ENCODE data around the gene POTEH. TPM values are rescaled to one million over a fixed set of nuclear protein-coding genes. Genes with fewer than 3 reads are reported as not detected.
"Not testable (repeated sequence)": the region's sequence is repeated elsewhere in the genome, so short reads cannot be mapped to it uniquely, and the experiment has no call there.

POTEH gene
- total and polyA plus RNA-seq, 5 donors, result not detected

DNA sequence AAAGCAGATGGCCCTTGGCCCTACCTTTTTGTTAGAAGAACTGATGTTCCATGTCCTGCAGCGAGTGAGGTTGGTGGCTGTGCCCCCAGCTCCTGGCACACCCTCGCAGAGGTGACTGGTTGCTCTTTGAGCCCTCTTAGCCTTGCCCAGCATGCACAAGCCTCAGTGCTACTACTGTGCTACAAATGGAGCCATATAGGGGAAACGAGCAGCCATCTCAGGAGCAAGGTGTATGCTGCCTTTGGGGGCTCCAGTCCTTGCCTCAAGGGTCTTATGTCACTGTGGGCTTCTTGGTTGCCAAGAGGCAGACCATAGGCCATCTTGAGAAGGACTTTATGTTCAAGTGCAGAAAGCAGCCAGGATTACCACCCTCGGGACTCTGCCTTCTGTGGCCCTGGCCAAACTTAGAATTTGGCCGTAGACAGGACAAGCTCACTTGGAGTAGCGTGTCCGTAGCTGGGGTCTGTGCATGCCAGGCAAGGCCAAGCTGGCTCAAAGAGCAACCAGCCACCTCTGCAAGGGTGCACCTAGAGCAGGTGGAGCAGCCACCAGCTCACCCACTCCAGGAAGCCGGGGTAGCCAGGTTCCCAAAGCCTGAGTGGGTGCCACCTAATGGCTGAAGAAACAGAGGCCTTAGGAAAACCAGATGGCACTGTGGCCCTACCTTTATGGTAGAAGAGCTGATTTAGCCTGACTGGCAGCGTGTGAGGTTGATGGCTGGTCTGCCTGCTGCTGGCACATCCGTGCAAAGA is 48.5 kb downstream of the POTEH start:
- H3K4me3 ChIP-seq (ENCODE audit: low read length); H3K27me3 ChIP-seq (ENCODE audit: control insufficient read depth, insufficient read depth); H3K4me1 ChIP-seq (ENCODE audit: control insufficient read depth, insufficient read depth, low read length); intact Hi-C loops (cut with DNase I); H3K9me3 ChIP-seq (ENCODE audit: control insufficient read depth, low read length); H3K27ac ChIP-seq (ENCODE audit: low read length): not testable (repeated sequence)
- ATAC-seq (peak in 1 of 2 donors; percentile 11), DNase-seq (peak in 1 of 3 donors; percentile 17)
- 76% methylated on average over 5 of the region's 10 CpGs for WGBS

DNA sequence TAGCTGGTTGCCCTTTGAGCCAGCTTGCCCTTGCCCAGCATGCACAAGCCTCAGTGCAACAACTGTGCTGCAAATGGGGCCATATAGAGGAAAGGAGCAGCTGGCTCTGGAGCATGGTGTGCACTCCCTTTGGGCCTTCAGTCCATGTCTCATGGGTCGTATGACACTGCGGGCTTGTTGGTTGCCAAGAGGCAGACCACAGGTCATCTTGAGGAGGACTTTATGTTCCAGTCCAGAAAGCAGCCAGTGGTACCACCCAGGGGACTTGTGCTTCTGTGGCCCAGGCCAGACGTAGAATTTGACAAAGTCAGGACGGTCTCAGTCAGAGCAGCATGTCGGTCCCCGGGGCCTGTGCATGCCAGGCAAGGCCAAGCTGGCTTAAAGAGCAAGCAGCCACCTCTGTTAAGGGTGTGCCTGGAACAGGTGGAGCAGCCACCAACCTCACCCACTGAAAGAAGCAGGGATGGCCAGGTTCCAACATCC is 49.1 kb downstream of the POTEH start:
- 89% methylated on average over 4 of the region's 6 CpGs for WGBS
- H3K27me3 ChIP-seq (ENCODE audit: control insufficient read depth, insufficient read depth); H3K4me1 ChIP-seq (ENCODE audit: control insufficient read depth, insufficient read depth, low read length); DNase-seq; H3K27ac ChIP-seq (ENCODE audit: low read length); H3K9me3 ChIP-seq (ENCODE audit: control insufficient read depth, low read length); H3K4me3 ChIP-seq (ENCODE audit: low read length); intact Hi-C loops (cut with DNase I): not testable (repeated sequence)
- peak; percentile 13 to 38 for ATAC-seq

DNA sequence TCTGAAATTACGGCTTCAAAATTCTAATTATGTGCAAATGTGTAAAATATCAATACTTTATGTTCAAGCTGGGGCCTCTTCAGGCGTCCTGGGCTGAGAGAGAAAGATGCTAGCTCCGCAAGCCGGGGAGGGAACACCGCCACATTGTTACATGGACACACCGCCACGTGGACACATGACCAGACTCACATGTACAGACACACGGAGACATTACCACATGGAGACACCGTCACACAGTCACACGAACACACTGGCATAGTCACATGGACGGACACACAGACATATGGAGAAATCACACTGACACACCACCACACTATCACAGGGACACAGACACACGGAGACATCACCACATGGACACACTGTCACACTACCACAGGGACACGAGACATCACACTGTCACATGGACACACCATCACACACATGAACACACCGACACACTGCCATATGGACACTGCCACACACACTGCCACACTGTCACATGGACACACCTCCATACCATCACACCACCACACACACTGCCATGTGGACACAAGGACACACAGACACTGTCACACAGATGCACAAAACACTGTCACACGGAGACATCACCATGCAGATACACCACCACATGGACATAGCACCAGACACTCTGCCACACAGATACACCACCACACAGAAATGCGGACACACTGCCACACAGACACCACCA is 58.0 kb downstream of the POTEH start:
- H3K27me3 ChIP-seq (ENCODE audit: control insufficient read depth, insufficient read depth); H3K4me3 ChIP-seq (ENCODE audit: low read length); intact Hi-C loops (cut with DNase I); H3K4me1 ChIP-seq (ENCODE audit: control insufficient read depth, insufficient read depth, low read length); H3K9me3 ChIP-seq (ENCODE audit: control insufficient read depth, low read length); H3K27ac ChIP-seq (ENCODE audit: low read length): not testable (repeated sequence)
- ATAC-seq (peak; percentile 29 to 42), DNase-seq (peak in 1 of 3 donors; percentile 24)
- 80% methylated on average over 13 of the region's 16 CpGs for WGBS

DNA sequence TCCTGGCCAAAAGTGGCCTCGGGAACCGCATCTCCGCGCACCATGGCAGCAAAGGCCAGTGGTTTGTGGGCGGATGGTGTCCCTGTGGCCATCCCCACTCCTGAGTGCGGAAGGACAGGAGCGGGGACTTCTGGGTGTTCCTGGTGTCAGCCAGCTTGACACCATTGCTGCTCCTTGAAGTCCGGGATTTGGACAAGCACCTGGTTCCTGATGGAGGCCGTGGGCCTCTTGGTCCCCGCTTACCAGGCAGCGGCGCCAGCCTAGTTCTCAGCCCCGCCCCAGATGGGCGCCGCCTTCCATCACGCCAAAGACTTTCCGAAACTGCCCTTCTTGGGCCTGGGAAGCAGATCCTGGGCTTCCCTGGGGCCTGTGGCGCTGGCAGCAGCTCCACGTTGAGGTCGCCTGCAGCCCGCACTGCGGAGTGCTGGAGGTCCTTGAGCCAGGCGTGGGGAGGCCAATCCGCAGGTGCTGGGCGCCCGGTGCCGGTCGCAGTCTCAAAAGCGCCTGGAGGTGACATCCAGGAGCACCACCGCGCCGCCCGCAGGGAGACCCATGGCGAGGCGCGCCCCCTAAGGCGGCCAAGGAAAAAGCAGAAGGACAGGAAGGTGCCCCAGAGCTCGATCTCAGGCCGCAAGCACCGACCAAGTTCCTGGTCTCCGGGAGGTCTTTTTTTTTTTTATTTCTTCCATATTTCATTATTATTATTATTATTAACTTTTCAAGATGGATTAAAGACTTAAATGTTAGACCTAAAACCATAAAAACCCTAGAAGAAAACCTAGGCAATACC is 59.5 kb downstream of the POTEH start:
- peak in 2 of 3 donors; percentile 34 to 36 for DNase-seq
- H3K27ac ChIP-seq (ENCODE audit: low read length); H3K9me3 ChIP-seq (ENCODE audit: control insufficient read depth, low read length); ATAC-seq; H3K4me3 ChIP-seq (ENCODE audit: low read length); intact Hi-C loops (cut with DNase I); H3K4me1 ChIP-seq (ENCODE audit: control insufficient read depth, insufficient read depth, low read length); H3K27me3 ChIP-seq (ENCODE audit: control insufficient read depth, insufficient read depth): not testable (repeated sequence)
- 74% methylated on average over 33 of the region's 41 CpGs for WGBS

- intact Hi-C loops (cut with DNase I), result not testable (repeated sequence)
Measured at GRCh38 chr22:15759443-15760097, 69.7 kb downstream of the POTEH start.

DNA sequence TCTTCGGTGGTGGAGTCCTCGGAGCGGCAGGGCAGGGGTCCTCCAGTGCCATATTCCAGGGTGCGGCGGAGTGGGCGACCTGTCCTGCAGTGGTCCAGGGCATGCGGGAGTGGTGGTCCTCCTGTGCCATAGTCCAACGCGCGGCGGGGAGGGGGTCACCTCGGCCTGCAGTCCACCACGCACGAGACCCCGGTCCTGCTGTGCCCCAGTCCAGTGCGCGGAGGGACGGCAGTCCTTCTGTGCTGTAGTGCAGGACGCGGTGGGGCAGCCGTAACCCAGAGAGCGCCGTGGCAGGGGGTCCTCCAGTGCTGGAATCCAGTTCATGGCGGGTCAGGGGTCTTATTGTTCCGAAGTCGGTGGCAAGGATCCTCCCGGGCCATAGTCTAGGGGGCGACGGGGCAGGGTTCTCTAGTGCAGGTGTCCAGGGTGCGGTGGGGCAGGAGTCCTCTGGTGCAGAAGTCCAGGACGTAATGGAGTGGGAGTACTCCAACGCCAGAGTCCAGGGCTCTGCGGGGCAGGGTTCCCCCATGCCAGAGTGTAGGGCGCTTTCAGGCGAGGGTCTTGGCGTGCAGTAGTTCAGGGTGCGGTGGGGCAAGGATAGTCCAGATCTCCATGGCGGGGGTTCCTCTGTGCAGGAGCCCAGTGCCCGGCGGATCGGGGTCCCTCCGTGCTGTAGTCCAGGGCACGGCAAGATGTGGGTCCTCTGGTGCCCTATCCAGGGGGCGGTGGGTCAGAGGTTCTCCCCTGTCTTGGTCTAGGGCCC is 70.7 kb downstream of the POTEH start:
- peak in 1 of 2 donors; percentile 11 for ATAC-seq
- H3K4me3 ChIP-seq (ENCODE audit: low read length); intact Hi-C loops (cut with DNase I); H3K9me3 ChIP-seq (ENCODE audit: control insufficient read depth, low read length); DNase-seq; H3K4me1 ChIP-seq (ENCODE audit: control insufficient read depth, insufficient read depth, low read length); H3K27me3 ChIP-seq (ENCODE audit: control insufficient read depth, insufficient read depth); H3K27ac ChIP-seq (ENCODE audit: low read length): not testable (repeated sequence)
- 93% methylated on average over 17 of the region's 44 CpGs for WGBS

More at GRCh38 chr22:15759443-15760097, 69.7 kb downstream of the POTEH start:
- not testable (repeated sequence) for H3K9me3 ChIP-seq (ENCODE audit: control insufficient read depth, low read length); ATAC-seq; H3K27me3 ChIP-seq (ENCODE audit: control insufficient read depth, insufficient read depth); H3K4me3 ChIP-seq (ENCODE audit: low read length); H3K4me1 ChIP-seq (ENCODE audit: control insufficient read depth, insufficient read depth, low read length); H3K27ac ChIP-seq (ENCODE audit: low read length)
- 91% methylated on average over 12 of the region's 28 CpGs for WGBS
- DNase-seq, result peak in 1 of 3 donors; percentile 19

DNA sequence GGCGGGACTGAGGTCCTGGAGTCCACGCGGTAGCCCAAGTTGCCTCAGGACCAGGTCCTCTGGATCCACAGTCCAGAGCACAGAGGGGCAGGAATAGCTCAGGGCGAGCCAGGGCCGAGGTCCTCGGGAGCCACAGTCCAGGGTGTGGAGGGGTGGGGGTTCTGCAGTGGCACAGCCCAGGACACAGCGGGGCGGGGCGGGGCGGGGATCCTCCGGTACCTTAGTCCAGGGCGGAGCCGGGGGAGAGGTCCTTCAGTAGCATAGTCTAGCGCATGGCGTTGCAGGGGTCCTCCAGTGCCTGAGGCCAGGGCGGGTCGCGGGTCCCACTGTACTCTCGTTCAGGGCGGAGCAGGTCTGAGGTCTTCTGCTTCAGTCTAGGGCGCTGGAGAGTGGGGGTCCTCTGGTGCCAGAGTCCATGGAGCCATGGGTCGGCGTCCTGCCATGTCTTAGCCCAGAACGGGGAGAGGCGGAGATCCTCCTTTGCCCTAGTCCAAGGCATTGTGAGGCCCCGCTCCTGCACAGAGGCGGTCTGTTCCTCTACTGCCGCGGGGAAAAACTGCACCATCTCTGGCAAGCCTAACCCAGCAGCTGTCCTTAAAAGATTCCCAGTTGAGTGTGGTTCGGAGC is 71.4 kb downstream of the POTEH start:
- H3K9me3 ChIP-seq (ENCODE audit: control insufficient read depth, low read length); H3K4me1 ChIP-seq (ENCODE audit: control insufficient read depth, insufficient read depth, low read length); H3K27ac ChIP-seq (ENCODE audit: low read length); H3K27me3 ChIP-seq (ENCODE audit: control insufficient read depth, insufficient read depth); intact Hi-C loops (cut with DNase I); H3K4me3 ChIP-seq (ENCODE audit: low read length): not testable (repeated sequence)
- ATAC-seq, result peak; percentile 49 to 73
- peak in 2 of 3 donors; percentile 1 to 47 for DNase-seq
- WGBS, result 89% methylated on average over 25 of the region's 30 CpGs

GRCh38 chr22:15763559-15763958 is 73.7 kb downstream of the POTEH start:
- ATAC-seq; H3K27ac ChIP-seq (ENCODE audit: low read length); H3K27me3 ChIP-seq (ENCODE audit: control insufficient read depth, insufficient read depth); H3K4me3 ChIP-seq (ENCODE audit: low read length); DNase-seq; H3K9me3 ChIP-seq (ENCODE audit: control insufficient read depth, low read length); intact Hi-C loops (cut with DNase I); H3K4me1 ChIP-seq (ENCODE audit: control insufficient read depth, insufficient read depth, low read length): not testable (repeated sequence)
- WGBS, result no CpG with 5 or more reads among the region's 1 CpG
